Measurements from ENCODE around the gene ARAP2.

The ARAP2 gene

GRCh38 chr4:36163198-36163597, 81.1 kb downstream of the ARAP2 start:
- no peaks in the 10 kb centered on the region for H3K36me3 ChIP-seq (replicated peaks)
- no peak for TF ChIP-seq CTCF (IDR thresholded peaks at IDR 0.05; ENCODE audit: low read depth, low read length, missing control alignments)
- no peak for DNase-seq
- H3K4me3 ChIP-seq (ENCODE audit: low read depth, low read length): no peak overlapping the region
- H3K27me3 ChIP-seq (replicated peaks): no peaks in the 10 kb centered on the region
- in situ Hi-C loops (cut with HindIII; ENCODE audit: low pct_ligation_motif_present, low sequenced_read_pairs): no loop called here
- H3K27ac ChIP-seq: no peak overlapping the region

GRCh38 chr4:36159208-36159607, 85.1 kb downstream of the ARAP2 start:
- DNase-seq: no peak
- H3K4me3 ChIP-seq (ENCODE audit: low read depth, low read length): no peak overlapping the region
- no peaks in the 10 kb centered on the region for H3K27me3 ChIP-seq (replicated peaks)
- peak; percentile 14 for TF ChIP-seq CTCF (IDR thresholded peaks at IDR 0.05; ENCODE audit: low read depth, low read length, missing control alignments)
- H3K36me3 ChIP-seq (replicated peaks): no peaks in the 10 kb centered on the region
- H3K27ac ChIP-seq: no peak overlapping the region
- in situ Hi-C loops (cut with HindIII; ENCODE audit: low pct_ligation_motif_present, low sequenced_read_pairs): no loop called here

GRCh38 chr4:36152735-36153134, 91.6 kb downstream of the ARAP2 start:
- no peak for DNase-seq
- Histone ChIP-seq H3K36me3 (replicated peaks) (no peaks in the 10 kb centered on the region), H3K27ac (no peak overlapping the region), H3K4me3 (ENCODE audit: low read depth, low read length) (no peak overlapping the region), H3K27me3 (replicated peaks) (no peaks in the 10 kb centered on the region)
- no peak for TF ChIP-seq CTCF (IDR thresholded peaks at IDR 0.05; ENCODE audit: low read depth, low read length, missing control alignments)
- in situ Hi-C loops (cut with HindIII; ENCODE audit: low pct_ligation_motif_present, low sequenced_read_pairs): no loop called here

GRCh38 chr4:36142504-36142903, 101.8 kb downstream of the ARAP2 start:
- Histone ChIP-seq H3K4me3 (ENCODE audit: low read depth, low read length) (no peak overlapping the region), H3K27me3 (replicated peaks) (no peaks in the 10 kb centered on the region), H3K36me3 (replicated peaks) (no peaks in the 10 kb centered on the region), H3K27ac (no peak overlapping the region)
- DNase-seq: no peak
- no peak for TF ChIP-seq CTCF (IDR thresholded peaks at IDR 0.05; ENCODE audit: low read depth, low read length, missing control alignments)
- in situ Hi-C loops (cut with HindIII; ENCODE audit: low pct_ligation_motif_present, low sequenced_read_pairs): no loop called here

GRCh38 chr4:36141186-36141585, 103.1 kb downstream of the ARAP2 start:
- H3K36me3 ChIP-seq (replicated peaks): no peaks in the 10 kb centered on the region

More at GRCh38 chr4:36141186-36141585, 103.1 kb downstream of the ARAP2 start:
- H3K27me3 ChIP-seq (replicated peaks): no peaks in the 10 kb centered on the region
- no peak for DNase-seq
- in situ Hi-C loops (cut with HindIII; ENCODE audit: low pct_ligation_motif_present, low sequenced_read_pairs): no loop called here
- H3K4me3 ChIP-seq (ENCODE audit: low read depth, low read length): no peak overlapping the region
- H3K27ac ChIP-seq: no peak overlapping the region
- no peak for TF ChIP-seq CTCF (IDR thresholded peaks at IDR 0.05; ENCODE audit: low read depth, low read length, missing control alignments)

Measured in brain microvascular endothelial cell (primary cell).